ENCODE measurements around the gene REXO5.

REXO5 gene

DNA sequence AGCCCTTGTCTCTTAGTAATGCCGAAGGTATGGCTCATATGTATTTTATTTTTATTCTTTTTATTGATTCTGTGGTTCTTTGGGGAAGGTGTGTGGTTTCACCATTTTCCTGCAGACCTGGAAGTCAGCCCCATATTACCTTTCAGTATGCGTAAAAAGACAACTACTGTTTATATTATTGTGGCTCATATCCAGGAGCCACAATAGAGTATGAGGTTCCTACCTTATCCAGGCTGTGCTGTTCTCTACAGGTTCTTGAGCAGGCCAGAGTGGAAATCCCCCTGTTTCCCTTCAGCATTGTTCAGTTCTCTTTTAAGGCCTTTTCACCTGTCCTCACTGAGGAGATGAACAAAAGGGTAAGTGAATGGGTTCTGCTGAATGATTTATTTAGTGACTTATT, 33.2 kb downstream of the REXO5 start:
- peaks cover 30 to 84% of the 10 kb centered on the region in 2 experiments for H3K36me3 ChIP-seq (ENCODE audit: control insufficient read depth in 2 of 2, insufficient read depth in 1 of 2, low read length in 2 of 2)
- H3K4me1 ChIP-seq (ENCODE audit: control insufficient read depth, insufficient read depth, low read length), result no peaks in the 10 kb centered on the region
- TF ChIP-seq, protein P1, sequence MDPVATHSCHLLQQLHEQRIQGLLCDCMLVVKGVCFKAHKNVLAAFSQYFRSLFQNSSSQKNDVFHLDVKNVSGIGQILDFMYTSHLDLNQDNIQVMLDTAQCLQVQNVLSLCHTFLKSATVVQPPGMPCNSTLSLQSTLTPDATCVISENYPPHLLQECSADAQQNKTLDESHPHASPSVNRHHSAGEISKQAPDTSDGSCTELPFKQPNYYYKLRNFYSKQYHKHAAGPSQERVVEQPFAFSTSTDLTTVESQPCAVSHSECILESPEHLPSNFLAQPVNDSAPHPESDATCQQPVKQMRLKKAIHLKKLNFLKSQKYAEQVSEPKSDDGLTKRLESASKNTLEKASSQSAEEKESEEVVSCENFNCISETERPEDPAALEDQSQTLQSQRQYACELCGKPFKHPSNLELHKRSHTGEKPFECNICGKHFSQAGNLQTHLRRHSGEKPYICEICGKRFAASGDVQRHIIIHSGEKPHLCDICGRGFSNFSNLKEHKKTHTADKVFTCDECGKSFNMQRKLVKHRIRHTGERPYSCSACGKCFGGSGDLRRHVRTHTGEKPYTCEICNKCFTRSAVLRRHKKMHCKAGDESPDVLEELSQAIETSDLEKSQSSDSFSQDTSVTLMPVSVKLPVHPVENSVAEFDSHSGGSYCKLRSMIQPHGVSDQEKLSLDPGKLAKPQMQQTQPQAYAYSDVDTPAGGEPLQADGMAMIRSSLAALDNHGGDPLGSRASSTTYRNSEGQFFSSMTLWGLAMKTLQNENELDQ (tag by site-specific recombination; IDR thresholded peaks at IDR 0.05; ENCODE audit: low read depth), result no peak
- TF ChIP-seq ZFHX2 (tag by site-specific recombination; conservative IDR thresholded peaks at IDR 0.05) (no peak), ZNF529 (tag by site-specific recombination; IDR thresholded peaks at IDR 0.05; ENCODE audit: insufficient replicate concordance) (no peak), ZNF404 (tag by site-specific recombination; IDR thresholded peaks at IDR 0.05) (no peak), ZNF394 (tag by site-specific recombination; IDR thresholded peaks at IDR 0.05; ENCODE audit: borderline replicate concordance) (no peak), SP3 (tag by site-specific recombination; IDR thresholded peaks at IDR 0.05) (no peak), ZNF223 (tag by site-specific recombination; IDR thresholded peaks at IDR 0.05) (no peak), ZNF677 (tag by site-specific recombination; IDR thresholded peaks at IDR 0.05) (no peak), KLF1 (tag by site-specific recombination; IDR thresholded peaks at IDR 0.05) (no peak), ZNF664 (tag by site-specific recombination; IDR thresholded peaks at IDR 0.05) (no peak), ZNF629 (tag by site-specific recombination; IDR thresholded peaks at IDR 0.05) (no peak), TCF7L2 (IDR thresholded peaks at IDR 0.05; ENCODE audit: borderline replicate concordance, low read depth, low read length) (no peak), ZNF184 (tag by site-specific recombination; IDR thresholded peaks at IDR 0.05) (no peak)
- TF ChIP-seq, protein P2, sequence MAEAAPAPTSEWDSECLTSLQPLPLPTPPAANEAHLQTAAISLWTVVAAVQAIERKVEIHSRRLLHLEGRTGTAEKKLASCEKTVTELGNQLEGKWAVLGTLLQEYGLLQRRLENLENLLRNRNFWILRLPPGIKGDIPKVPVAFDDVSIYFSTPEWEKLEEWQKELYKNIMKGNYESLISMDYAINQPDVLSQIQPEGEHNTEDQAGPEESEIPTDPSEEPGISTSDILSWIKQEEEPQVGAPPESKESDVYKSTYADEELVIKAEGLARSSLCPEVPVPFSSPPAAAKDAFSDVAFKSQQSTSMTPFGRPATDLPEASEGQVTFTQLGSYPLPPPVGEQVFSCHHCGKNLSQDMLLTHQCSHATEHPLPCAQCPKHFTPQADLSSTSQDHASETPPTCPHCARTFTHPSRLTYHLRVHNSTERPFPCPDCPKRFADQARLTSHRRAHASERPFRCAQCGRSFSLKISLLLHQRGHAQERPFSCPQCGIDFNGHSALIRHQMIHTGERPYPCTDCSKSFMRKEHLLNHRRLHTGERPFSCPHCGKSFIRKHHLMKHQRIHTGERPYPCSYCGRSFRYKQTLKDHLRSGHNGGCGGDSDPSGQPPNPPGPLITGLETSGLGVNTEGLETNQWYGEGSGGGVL (tag by site-specific recombination; IDR thresholded peaks at IDR 0.05), result no peak
- TF ChIP-seq, protein P3, sequence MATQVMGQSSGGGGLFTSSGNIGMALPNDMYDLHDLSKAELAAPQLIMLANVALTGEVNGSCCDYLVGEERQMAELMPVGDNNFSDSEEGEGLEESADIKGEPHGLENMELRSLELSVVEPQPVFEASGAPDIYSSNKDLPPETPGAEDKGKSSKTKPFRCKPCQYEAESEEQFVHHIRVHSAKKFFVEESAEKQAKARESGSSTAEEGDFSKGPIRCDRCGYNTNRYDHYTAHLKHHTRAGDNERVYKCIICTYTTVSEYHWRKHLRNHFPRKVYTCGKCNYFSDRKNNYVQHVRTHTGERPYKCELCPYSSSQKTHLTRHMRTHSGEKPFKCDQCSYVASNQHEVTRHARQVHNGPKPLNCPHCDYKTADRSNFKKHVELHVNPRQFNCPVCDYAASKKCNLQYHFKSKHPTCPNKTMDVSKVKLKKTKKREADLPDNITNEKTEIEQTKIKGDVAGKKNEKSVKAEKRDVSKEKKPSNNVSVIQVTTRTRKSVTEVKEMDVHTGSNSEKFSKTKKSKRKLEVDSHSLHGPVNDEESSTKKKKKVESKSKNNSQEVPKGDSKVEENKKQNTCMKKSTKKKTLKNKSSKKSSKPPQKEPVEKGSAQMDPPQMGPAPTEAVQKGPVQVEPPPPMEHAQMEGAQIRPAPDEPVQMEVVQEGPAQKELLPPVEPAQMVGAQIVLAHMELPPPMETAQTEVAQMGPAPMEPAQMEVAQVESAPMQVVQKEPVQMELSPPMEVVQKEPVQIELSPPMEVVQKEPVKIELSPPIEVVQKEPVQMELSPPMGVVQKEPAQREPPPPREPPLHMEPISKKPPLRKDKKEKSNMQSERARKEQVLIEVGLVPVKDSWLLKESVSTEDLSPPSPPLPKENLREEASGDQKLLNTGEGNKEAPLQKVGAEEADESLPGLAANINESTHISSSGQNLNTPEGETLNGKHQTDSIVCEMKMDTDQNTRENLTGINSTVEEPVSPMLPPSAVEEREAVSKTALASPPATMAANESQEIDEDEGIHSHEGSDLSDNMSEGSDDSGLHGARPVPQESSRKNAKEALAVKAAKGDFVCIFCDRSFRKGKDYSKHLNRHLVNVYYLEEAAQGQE (tag by site-specific recombination; IDR thresholded peaks at IDR 0.05), result no peak
- H3K27ac ChIP-seq (ENCODE audit: extremely low read depth, low read depth, low read length), result no peak overlapping the region
- ChIA-PET CTCF (no interaction called here), POLR2A (no interaction called here)
- no peak overlapping the region for H3K4me3 ChIP-seq (ENCODE audit: low read depth, low read length)
- no peaks in the 10 kb centered on the region for H3K9me3 ChIP-seq (ENCODE audit: control insufficient read depth, insufficient read depth, low read depth, low read length)

DNA sequence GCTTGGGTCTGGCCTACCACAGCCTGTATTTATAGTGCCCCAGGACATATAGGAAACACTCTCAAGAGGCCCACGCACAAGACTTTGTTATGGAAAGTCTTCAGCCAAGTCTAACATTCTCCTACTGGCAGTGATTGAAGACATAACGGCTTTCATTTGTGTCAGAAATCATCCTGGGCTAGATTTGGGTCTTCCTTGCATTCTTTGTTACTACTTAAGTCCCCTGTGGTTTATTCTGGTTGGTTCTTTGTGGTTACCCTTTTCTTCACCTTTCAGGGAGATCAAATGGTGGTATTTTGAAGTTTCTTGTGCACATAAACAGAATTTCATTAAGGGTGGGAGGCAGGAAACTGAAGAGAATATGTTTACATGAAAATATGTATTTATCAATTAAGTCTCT, 37.7 kb downstream of the REXO5 start:
- peaks cover 10 to 86% of the 10 kb centered on the region in 2 experiments for H3K36me3 ChIP-seq (ENCODE audit: control insufficient read depth in 2 of 2, insufficient read depth in 1 of 2, low read length in 2 of 2)
- no peak overlapping the region for H3K4me3 ChIP-seq (ENCODE audit: low read depth, low read length)
- TF ChIP-seq GLI4 (tag by site-specific recombination; IDR thresholded peaks at IDR 0.05), result no peak
- no peaks in the 10 kb centered on the region for H3K9me3 ChIP-seq (ENCODE audit: control insufficient read depth, insufficient read depth, low read depth, low read length)
- no peaks in the 10 kb centered on the region for H3K4me1 ChIP-seq (ENCODE audit: control insufficient read depth, insufficient read depth, low read length)
- CTCF ChIA-PET, result interaction anchor here (0.9 kb wide), 1 partner anchor 9 kb away, joined by 3 read pairs; no protein-coding TSS in a partner anchor
- POLR2A ChIA-PET, result no interaction called here
- H3K27ac ChIP-seq (ENCODE audit: extremely low read depth, low read depth, low read length), result no peak overlapping the region
